HG03139 (cell line): ENCODE measurements around the gene SLC25A13.

ENCODE experiments used
- ATAC-seq: cut with Tn5 transposase; IDR thresholded peaks from one replicate; pipeline ENCODE4 v1.9.1; 2021; ENCODE audit not compliant: unreplicated experiment

SLC25A13 gene

DNA sequence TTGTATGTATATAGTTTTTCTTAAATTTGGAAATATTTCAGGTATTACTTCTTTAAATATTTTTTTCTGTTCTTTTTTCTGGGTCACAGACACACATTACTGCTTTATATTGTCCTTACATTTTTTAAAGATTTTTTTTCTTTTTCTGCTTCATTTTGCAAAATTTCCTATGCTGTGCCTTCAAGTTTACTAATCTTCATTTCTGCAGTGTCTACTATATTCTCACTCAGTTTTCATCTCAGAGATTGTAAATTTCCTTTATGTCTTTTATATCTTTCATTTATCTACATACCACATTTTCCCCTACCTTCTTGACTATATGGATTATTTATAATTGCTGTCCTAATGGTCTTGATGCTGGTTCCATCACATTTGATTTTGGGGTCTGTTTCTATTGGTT, 210.5 kb downstream of the SLC25A13 start:
- ATAC-seq, result no peak

DNA sequence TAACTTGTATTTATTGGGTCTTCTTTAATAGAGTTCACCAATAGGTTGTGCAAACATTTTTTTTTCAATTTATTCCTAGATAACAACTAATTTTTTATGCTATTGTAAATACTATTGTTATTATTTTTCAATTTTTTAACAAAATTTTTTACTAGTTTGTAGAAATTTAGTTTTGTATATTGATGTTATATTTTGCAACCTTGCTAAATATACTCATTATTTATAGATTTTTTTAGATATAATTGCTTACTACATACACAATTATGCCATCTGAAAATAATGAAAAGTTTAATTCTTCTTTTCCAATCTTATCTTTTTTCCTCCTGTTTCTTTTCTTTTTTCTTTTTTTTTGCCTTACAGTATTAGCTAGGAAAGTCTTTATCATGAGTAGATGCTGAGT, 216.9 kb downstream of the SLC25A13 start:
- no peak for ATAC-seq

DNA sequence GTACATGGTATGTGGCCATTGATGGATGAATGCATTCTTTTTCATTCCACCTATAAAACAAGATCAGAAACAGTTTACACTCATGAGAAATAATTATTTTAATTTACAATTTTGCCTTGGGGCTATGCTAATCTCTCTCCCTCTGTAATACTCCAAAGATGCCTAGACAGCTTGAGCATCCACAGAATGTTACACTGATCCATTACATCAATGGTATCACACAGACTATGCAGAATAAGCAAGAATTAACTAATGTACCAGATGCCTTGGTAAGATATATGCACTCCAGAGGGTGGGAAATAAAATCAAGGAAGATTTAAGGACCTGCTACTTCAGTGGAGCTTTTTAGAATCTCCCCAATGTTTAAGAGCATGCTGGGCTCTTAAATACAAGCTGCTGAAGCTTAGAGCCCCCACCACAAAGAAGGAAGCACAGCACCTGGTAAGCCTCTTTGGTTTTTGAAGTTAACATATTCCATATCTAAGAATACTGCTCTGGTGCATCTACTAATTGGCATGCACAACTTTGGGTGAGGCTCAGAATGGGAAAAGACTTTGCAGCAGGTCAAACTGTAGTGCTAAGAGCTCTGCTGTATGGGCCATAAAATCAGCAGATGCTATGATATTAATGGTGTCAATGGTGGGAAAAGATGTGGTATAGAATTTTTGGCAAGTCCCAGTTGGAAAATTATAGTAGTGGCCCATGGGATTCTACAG, 219.6 kb downstream of the SLC25A13 start:
- no peak for ATAC-seq

DNA sequence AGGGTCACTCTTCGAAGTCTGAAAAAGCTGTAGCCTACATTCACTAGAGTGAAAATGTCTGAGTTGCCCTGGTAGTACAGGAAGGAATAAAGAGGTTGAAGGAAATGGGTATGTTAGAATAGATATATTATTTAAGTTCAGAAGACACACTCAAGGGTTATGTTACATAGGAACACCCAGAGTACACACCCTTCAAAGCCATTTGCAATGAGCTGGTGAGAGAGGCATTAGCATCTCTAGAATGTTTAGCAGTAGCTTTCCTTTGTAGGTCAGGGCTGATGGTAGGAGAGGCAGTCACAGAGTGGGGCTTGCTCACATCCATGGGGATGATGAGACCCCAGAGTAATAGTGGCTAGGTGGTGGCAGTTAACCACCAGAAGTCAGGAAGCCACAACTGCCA, 221.2 kb downstream of the SLC25A13 start:
- no peak for ATAC-seq

DNA sequence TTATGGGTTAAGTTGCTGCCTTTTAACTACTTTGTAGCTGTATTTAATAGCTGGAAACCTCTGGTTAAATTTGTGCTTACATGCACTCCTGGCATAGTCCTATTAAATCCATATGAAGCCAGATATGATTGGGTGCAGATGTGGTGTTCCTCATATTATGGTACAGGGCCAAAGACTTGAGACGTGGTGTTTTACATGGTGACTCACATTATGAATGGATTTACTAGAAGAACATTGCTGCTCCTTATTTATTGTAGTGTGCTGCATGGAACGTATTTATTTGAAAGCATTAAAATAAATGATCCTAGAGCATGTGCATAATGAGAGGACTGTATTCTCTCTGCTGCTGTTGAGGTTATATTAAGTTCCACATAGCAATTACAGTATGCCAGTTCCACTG, 224.1 kb downstream of the SLC25A13 start:
- ATAC-seq, result no peak

DNA sequence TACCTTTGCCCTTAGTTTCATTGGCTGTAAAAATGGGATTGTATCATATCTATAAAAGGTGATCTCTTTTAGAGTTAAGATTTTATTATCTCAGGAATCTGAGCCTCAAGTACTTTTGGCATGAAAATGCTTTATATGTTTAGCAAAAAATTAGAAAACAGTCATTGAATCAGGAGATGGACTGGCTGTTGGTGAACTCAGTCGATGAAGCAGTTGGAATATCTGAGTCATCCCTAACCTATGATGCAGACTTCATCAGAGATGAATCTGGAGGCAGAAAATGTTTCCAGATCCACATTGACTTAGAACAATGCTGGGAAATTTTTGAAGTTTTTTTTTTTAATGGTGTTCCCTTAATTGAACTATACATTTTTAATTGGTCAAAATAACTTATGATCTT, 228.5 kb downstream of the SLC25A13 start:
- no peak for ATAC-seq

DNA sequence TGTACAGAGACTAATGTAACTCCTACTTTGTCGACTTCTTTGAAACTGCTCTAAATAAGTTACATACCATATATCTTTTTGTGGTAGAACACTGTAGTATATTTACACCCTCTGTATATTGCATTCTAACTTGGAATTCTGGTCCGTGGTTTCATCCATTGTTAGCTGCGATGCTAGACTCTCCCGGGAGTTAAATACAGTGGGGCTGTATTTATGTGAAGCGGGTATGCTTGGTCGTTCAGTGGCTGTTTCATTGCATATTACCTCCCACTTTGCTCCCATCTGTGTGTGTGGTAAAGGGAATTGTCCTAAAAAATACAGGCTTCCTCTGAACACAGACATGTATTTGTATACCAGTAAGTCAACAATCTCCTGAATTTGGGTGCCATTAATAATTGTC, 231.1 kb downstream of the SLC25A13 start:
- no peak for ATAC-seq

DNA sequence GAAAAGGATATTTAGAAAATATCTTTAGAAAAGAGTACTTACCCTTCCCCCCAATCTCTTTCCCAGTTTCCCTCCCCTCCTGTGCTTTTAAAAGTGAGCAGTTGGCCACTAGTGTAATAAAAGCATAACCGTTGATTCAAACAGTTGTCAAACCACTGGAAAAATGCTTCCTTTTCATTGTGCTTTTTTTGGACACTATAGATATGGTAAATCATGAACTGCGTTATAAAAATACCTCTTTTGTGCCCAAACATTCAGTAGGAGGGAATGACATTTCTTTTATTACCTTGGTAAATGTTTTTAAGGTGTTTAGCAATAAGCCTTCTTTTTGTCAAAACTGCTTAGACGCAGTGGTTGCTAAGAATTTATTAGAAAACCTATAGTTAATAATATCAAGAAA, 232.4 kb downstream of the SLC25A13 start:
- no peak for ATAC-seq

DNA sequence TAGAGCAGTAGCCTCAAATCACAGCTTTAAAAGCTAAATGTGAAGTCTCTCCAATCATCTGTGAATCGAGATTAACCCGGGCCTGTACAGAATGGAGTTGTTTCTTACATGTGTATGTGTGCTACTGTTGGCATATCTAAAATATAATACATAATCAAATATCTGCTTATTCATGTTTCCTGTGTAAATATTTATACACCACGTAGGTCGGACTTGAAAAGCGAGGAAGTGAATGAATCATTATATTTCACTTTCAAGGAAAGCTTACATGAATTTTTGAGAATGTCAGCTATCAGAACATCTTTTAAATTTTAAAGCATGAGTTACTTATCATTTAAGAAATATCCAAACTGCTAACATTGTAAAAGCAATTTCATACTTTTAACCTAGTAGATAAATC, 233.3 kb downstream of the SLC25A13 start:
- ATAC-seq, result no peak

DNA sequence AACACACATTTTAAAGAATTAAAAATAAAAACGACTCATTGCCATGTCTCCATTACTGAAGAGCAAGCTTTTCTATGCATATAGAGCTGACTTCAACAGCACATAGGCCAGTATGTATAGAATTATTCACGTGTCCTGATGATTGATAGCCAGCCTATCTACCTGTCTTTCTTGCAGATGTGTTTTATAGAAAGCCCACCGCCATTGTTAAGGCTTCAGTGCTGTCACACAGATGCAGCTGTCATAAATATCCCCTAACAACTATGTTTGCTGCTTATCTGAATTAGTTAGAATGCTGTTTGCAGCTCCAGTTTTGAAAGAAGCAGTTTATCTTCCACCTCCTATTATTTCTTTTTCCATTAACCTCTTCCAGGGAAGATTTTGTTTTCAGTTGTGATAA, 235.9 kb downstream of the SLC25A13 start:
- ATAC-seq, result no peak

DNA sequence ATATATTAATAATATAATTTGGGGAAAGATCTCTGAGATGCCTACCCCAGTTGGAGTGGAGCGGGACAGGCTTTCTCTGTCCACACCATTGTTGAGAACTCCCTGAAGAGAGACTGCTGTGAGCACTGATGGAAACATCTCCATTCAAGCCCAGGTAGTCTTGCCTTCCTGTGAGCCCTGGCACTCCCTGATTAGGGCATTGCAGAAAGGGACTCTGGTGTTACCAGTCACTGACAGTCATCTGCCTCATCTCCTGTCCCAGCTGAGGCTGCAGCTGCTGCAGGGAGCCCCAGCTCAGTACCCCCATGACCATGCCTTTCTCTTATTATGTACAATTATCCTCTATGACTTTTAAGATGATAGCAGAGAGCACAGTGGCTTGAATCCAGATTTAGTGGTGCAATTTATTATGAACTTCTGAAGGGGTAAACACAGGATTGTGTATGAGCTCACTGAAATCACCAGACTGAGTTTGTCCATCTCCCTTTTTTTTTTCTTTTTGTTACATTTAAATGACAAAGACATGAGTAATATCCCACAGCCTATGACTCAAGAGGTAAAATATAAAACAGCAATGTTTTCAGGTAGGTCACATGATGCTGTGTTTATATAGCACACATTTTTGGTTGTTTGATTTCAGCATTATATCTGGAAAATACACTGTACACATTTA, 236.9 kb downstream of the SLC25A13 start:
- ATAC-seq, result no peak

DNA sequence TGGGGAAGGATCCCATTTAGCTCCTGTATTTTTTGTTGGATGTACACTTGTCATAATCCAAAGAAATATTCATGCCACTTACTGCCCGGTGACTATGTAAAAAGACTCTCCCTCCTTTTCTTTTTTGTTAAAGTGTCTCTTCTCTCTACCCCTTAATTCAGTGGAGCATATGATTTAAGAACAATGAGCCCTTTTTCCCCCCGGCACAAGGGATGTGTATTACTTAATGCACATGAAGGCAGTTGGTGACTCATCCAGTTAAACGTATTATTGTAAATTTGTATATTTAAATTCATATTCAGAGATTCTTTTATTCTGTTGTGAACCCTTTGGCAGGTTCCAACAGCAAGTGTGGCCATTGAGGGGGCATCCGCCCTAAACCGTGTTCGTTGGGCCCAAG, 241.9 kb downstream of the SLC25A13 start:
- ATAC-seq, result no peak

DNA sequence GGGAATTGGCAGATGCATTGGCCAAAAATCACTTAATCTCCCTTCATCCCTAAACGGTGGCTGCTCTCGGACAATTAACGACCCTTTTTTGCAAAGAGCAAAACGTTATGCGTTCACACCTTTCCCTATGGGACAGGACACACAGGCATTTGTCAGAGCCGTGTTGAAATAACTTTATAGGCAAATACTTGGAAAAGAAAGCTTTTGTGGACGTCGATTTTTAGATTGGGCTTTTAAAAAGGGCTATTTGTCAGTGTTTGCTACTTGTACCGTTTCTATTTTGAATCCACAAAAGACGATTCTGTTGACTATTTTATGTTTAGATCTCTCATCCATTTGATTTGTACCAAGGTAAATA, 245.6 kb downstream of the SLC25A13 start:
- ATAC-seq, result no peak

DNA sequence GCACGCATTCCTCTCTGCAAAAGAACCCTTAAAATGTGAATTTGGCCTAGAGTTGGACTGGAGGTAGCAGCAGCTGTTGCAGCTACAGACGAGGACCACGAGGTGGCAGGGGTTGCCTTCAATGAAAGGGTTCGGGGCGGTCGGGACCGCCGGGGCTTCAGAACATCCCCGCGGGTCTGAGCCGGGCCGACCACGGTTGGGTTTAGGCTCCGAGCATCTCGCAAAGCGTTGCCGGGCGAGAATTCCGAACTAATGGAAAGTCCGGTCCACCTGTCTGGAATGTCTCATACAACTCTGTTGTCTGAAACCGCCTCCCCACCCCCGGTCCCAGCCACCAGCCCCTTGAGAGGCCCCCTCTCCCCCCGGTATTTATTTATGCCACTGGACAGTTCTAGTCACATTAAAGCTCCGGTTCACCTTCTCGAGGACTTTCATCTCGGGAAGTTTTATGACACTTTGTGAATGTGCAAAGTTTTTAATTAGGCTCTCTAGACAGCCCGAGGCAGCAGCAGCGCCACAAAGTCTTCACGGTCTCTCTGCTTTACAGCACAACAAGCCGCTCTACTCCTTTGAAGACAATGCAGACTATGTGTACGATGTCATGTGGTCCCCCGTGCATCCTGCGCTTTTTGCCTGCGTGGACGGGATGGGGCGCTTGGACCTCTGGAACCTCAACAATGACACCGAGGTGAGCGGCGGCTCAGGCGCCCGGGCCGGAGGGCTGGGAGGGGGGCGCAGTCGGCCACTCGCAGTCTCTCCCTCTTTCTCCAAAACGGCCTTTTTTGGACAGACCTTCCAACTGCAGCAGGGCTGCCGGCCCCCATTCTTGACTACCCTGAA, 246.2 kb downstream of the SLC25A13 start:
- ATAC-seq, result peak; percentile 89

DNA sequence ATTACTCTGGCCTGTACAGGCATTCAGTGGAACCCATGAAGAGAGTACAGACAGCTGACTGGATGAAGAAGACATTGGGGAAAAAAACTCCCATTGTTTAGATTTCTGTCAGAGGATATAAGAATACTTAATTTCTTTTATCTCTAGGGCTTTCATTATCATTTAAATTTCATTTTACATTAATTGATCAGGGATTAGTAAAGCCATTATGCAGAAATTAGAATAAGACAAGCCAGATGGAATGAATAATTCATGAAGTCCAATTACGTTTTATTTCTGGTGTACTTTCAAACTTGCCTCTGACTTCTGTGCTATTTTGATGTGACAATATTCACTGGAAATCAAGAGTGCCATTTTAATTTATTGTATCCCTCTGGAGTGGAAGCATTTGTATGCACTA, 247.0 kb downstream of the SLC25A13 start:
- no peak for ATAC-seq
